Breast epithelium (tissue), 4 donors: Measurements from ENCODE around the gene PIGK. TPM values are rescaled to one million over a fixed set of nuclear protein-coding genes. Genes with fewer than 3 reads are reported as not detected.
A peak's percentile ranks its signal among the peaks of the same experiment; 100 is the strongest.

Source experiments
- DNase-seq, 2 donors: peaks; one replicate each; pipeline ENCODE4 v3.0.0-alpha.2; 2019; ENCODE audit warnings: low spot score in 2 of 2
- H3K27ac ChIP-seq, 2 donors: fragments of 200-600 bp; sonication (generic) in 1 of 2; one replicate each; pipeline ENCODE4 v1.5.1; 2016 to 2019; ENCODE audit warnings: mild to moderate bottlenecking in 1 of 2
- H3K27me3 ChIP-seq, 2 donors: fragments of 200-600 bp; sonication (generic) in 1 of 2; one replicate each; pipeline versions ENCODE4 v1.5.1 to v1.6.0; 2017 to 2019; ENCODE audit warnings: control low read depth in 1 of 2, mild to moderate bottlenecking in 1 of 2
- H3K36me3 ChIP-seq: fragments of 200-600 bp; one replicate; pipeline ENCODE4 v1.5.1; 2019
- H3K4me1 ChIP-seq, 2 donors: fragments of 200-600 bp; sonication (generic); one replicate each; pipeline ENCODE4 v1.5.1; 2016 to 2019; ENCODE audit warnings: control low read depth in 1 of 2
- H3K4me3 ChIP-seq, 3 donors: fragments of 200-600 bp; sonication (generic); 1 replicate in 2 of 3; 2 replicates in 1 of 3; pipeline ENCODE4 v1.5.1; 2016 to 2019; ENCODE audit warnings: mild to moderate bottlenecking in 3 of 3, moderate library complexity in 2 of 3
- H3K9me3 ChIP-seq, 2 donors: fragments of 200-600 bp; sonication (generic) in 1 of 2; one replicate each; pipeline ENCODE4 v1.5.1; 2016 to 2019; ENCODE audit warnings: control low read depth in 1 of 2
- CTCF ChIP-seq, 3 donors: fragments of 450-650 bp; IDR thresholded peaks; one replicate each; pipeline ENCODE4 v1.5.1; 2016 to 2017; ENCODE audit warnings: antibody characterized with exemption in 3 of 3, mild to moderate bottlenecking in 3 of 3, moderate library complexity in 3 of 3
- POLR2A ChIP-seq: fragments of 450-650 bp; IDR thresholded peaks from one replicate; pipeline ENCODE4 v1.6.1; 2016; ENCODE audit warnings: antibody characterized with exemption, mild to moderate bottlenecking, moderate library complexity
- POLR2AphosphoS5 ChIP-seq, 3 donors: sonication (generic); formaldehyde crosslinking; IDR thresholded peaks; one replicate each; pipeline ENCODE4 v1.6.1; 2017; ENCODE audit warnings: antibody characterized with exemption in 3 of 3
- intact Hi-C: fragments of 100-400 bp; cut with DNase I; formaldehyde crosslinking; loops from one replicate; pipeline ENCODE4 v1.15.1; 2023; ENCODE audit warnings: low total_unique reads
- total RNA-seq, 3 donors: library from RNA; depleted of rRNA; stranded (reverse); fragments of >200 nt; gene quantifications; one replicate each; pipeline ENCODE4 v1.1.0, GENCODE V29; 2016

Gene PIGK
- total RNA-seq = 10 to 100 TPM; 18.9 to 35.6 (median 22.6) TPM

DNA sequence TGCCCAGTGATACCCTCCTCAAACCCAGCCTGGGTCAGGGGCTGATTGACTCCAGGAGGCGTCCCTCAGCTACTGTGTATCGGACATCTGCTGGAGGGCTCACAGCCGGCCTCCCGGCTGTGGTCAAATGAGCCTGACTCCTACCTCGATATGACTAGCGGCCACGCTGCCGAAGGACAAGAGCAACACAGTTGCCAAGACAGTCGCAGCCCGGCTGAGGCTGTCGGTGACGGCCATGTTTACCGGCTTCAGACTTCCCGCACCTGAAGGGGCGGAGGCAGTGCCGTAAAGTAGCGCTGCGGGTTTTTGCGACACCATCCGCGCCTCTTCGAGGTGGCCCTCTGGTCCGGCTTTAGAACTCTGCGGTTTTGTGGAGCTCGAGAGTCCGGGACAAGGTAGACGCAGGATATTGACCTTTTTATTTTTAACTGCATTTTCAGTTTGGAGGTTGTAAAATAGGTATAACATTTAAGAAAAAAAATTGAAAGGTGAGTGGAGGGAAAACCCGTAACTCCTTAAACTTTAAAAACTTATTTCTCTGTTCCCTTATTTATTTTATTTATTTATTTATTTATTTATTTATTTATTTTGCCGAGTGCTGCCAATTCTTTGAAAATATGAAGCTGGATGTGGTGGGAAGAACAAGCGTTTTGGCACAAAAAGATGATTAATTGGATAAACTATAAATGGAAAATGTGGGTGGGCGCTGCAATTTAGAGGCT lies at the start of gene PIGK:
Gene PIGK (minus strand): TSS at position 265 of the 722 bp plus-strand sequence. CDS start 28 bp downstream, at position 237.
- TF ChIP-seq POLR2AphosphoS5 (IDR thresholded peaks at IDR 0.05) (peak in 2 of 3 donors; percentile 50 to 59), POLR2A (no peak)
- Histone ChIP-seq H3K4me3 (peak within 1 kb of the TSS; percentile 70 to 84 (median 75)), H3K4me1 (no peaks in the 10 kb centered on the region), H3K36me3 (no peaks in the 10 kb centered on the region), H3K9me3 (no peaks in the 10 kb centered on the region), H3K27me3 (no peaks in the 10 kb centered on the region), H3K27ac (peak within 1 kb of the TSS; percentile 85 to 88)
- intact Hi-C loops = no loop called here
- DNase-seq = peak; percentile 75 to 88

GRCh38 chr1:77267035-77267434 lies 47.8 kb upstream of the PIGK start:
- intact Hi-C loops = no loop called here
- DNase-seq = no peak
- Histone ChIP-seq H3K9me3 (no peaks in the 10 kb centered on the region), H3K27me3 (no peaks in the 10 kb centered on the region), H3K36me3 (no peaks in the 10 kb centered on the region), H3K4me3 (no peak overlapping the region), H3K4me1 (no peaks in the 10 kb centered on the region), H3K27ac (no peak overlapping the region)
- TF ChIP-seq POLR2A = no peak
- no peak for TF ChIP-seq POLR2AphosphoS5 (IDR thresholded peaks at IDR 0.05)
- TF ChIP-seq CTCF (IDR thresholded peaks at IDR 0.05) = no peak

DNA sequence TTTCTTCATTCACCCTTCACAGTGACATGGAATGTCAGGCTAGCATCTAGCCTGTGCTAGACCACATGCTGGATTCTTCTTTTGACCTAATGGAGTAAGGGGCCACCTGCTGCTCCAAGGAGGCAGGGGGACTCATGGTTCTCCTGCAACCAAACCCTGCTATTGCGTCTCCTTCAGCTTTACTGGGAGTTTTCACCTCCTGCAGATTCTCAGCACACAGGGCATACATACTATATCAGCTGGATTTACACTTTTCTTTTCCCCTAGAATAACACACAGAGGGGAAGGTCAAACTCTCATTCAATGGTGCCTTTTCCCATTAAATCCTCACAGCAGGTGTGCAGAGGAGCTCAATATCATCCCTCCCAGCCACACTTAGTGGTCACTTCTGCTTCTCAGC lies 46.0 kb upstream of the PIGK start:
- intact Hi-C loops = no loop called here
- H3K9me3 ChIP-seq = no peaks in the 10 kb centered on the region
- no peaks in the 10 kb centered on the region for H3K36me3 ChIP-seq
- H3K27me3 ChIP-seq = no peaks in the 10 kb centered on the region
- no peak overlapping the region for H3K27ac ChIP-seq
- TF ChIP-seq POLR2A (no peak), POLR2AphosphoS5 (IDR thresholded peaks at IDR 0.05) (no peak), CTCF (IDR thresholded peaks at IDR 0.05) (no peak)
- DNase-seq = no peak
- no peaks in the 10 kb centered on the region for H3K4me1 ChIP-seq
- H3K4me3 ChIP-seq = no peak overlapping the region

- H3K4me1 ChIP-seq = no peaks in the 10 kb centered on the region
- DNase-seq = no peak
- H3K27me3 ChIP-seq = no peaks in the 10 kb centered on the region
- no peak for TF ChIP-seq POLR2A
- TF ChIP-seq CTCF (IDR thresholded peaks at IDR 0.05) = no peak
- TF ChIP-seq POLR2AphosphoS5 (IDR thresholded peaks at IDR 0.05) = no peak
- H3K27ac ChIP-seq = no peak overlapping the region
- H3K4me3 ChIP-seq = no peak overlapping the region
- no peaks in the 10 kb centered on the region for H3K36me3 ChIP-seq
- no peaks in the 10 kb centered on the region for H3K9me3 ChIP-seq
- intact Hi-C loops = no loop called here
These were observed 44.5 kb upstream of the PIGK start for GRCh38 chr1:77263708-77264107.

DNA sequence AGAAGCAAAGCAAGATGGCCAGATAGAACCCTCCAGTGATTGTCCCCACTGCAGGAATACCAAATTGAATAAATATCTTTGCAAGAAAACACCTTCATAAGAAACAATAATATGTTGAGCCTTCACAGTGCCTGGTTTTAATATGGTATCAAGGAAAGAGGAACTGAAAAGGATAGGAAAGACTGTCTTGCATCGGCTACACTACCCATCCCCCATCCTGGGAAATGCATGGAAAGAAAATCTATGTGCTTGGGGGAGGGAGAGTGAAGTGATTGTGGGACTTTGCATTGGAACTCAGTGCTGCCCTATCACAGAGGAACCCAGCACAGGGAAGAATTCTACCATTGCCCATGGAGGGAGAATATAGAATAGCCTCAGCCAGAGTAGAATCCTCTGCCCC lies 34.0 kb upstream of the PIGK start:
- Histone ChIP-seq H3K4me3 (no peak overlapping the region), H3K9me3 (peaks cover 19 to 71% of the 10 kb centered on the region in 2 donors), H3K36me3 (no peaks in the 10 kb centered on the region), H3K27me3 (no peaks in the 10 kb centered on the region), H3K27ac (no peak overlapping the region), H3K4me1 (no peaks in the 10 kb centered on the region)
- no peak for DNase-seq
- intact Hi-C loops = no loop called here
- TF ChIP-seq POLR2A (no peak), CTCF (IDR thresholded peaks at IDR 0.05) (no peak), POLR2AphosphoS5 (IDR thresholded peaks at IDR 0.05) (no peak)
